GM12878 (cell line): Measurements from ENCODE around the gene SAFB. TPM values are rescaled to one million over a fixed set of nuclear protein-coding genes. Genes with fewer than 3 reads are reported as not detected.

Experiments
- ATAC-seq: fragments of 200-7000 bp; cut with Tn5 transposase; 3 replicates; pipeline ENCODE4 v1.9.1; 2020; ENCODE audit warnings: mild to moderate bottlenecking, moderate library complexity
- BruUV-seq: library from RNA; stranded (reverse); fragments of 400-500 nt; replicated peaks from 2 replicates; lab custom pipeline; 2021; lab: Mats Ljungman, UMichigan
- CTCF ChIA-PET: fragments of 300-600 bp; sonication (Branson Sonifier 250); formaldehyde crosslinking; extraction: SDS; loops from one replicate; lab custom pipeline; 2021; ENCODE audit warnings: inconsistent platforms; lab: Yijun Ruan, JAX
- POLR2A ChIA-PET: fragments of 350-600 bp; formaldehyde crosslinking; extraction: SDS; loops from one replicate; lab custom pipeline; 2021; ENCODE audit warnings: inconsistent platforms; lab: Charles Lee
- RAD21 ChIA-PET: fragments of 300-600 bp; sonication (Branson Sonifier 250); formaldehyde crosslinking; loops from one replicate; lab custom pipeline; 2023; ENCODE audit warnings: antibody characterized with exemption; ENCODE audit not compliant: unreplicated experiment; lab: Charles Lee
- SMC1A ChIA-PET: fragments of 300-600 bp; sonication (Branson Sonifier 250); formaldehyde crosslinking; loops from one replicate; lab custom pipeline; 2023; ENCODE audit not compliant: unreplicated experiment, uncharacterized antibody; lab: Charles Lee
- DNase-seq: peaks from one replicate; pipeline ENCODE4 v3.0.0-alpha.2; 2011; ENCODE audit warnings: low read depth, low spot score
- FAIRE-seq: peaks from 3 replicates; lab custom pipeline; 2011; peaks lifted over from hg19 to GRCh38; lab: Jason Lieb, UNC
- H2AFZ ChIP-seq: 2 replicates; pipeline ENCODE4 v1.6.0; 2011; ENCODE audit warnings: low read depth, low read length, control low read depth; ENCODE audit not compliant: control insufficient read depth
- H3K27ac ChIP-seq: 2 replicates; pipeline ENCODE4 v1.5.1; 2011; ENCODE audit warnings: control low read depth; ENCODE audit not compliant: control insufficient read depth, insufficient read depth
- H3K27me3 ChIP-seq, 2 experiments: replicated peaks in 1 of 2; 2 replicates each; pipeline versions ENCODE4 v1.6.0 to v1.6.1; 2011; ENCODE audit warnings: low read length in 1 of 2; ENCODE audit not compliant: control insufficient read depth in 2 of 2, insufficient read depth in 2 of 2
- H3K36me3 ChIP-seq, 2 experiments: 2 replicates each; pipeline ENCODE4 v1.5.1; 2011; ENCODE audit warnings: low read length in 1 of 2; ENCODE audit not compliant: control insufficient read depth in 2 of 2, insufficient read depth in 2 of 2
- H3K4me1 ChIP-seq: 2 replicates; pipeline ENCODE4 v1.6.1; 2011; ENCODE audit warnings: mild to moderate bottlenecking, low read length, moderate library complexity, mixed read lengths; ENCODE audit not compliant: control insufficient read depth, insufficient read depth
- H3K4me2 ChIP-seq: 2 replicates; pipeline ENCODE4 v1.6.0; 2011; ENCODE audit warnings: control low read depth; ENCODE audit not compliant: control insufficient read depth, insufficient read depth
- H3K4me3 ChIP-seq: fragments of 200-600 bp; sonication (generic); 2 replicates; pipeline ENCODE4 v1.5.1; 2016
- H3K79me2 ChIP-seq: 2 replicates; pipeline ENCODE4 v1.6.0; 2011; ENCODE audit warnings: low read length; ENCODE audit not compliant: control insufficient read depth, insufficient read depth
- H3K9ac ChIP-seq: 2 replicates; pipeline ENCODE4 v1.8.0; 2011; ENCODE audit warnings: low read length, control low read depth, mixed read lengths; ENCODE audit not compliant: control insufficient read depth, insufficient read depth
- H3K9me3 ChIP-seq: replicated peaks from 3 replicates; pipeline ENCODE4 v1.5.1; 2011; ENCODE audit warnings: mild to moderate bottlenecking, low read length; ENCODE audit not compliant: control insufficient read depth, insufficient read depth
- H4K20me1 ChIP-seq: 2 replicates; pipeline ENCODE4 v1.6.0; 2011; ENCODE audit not compliant: control insufficient read depth, insufficient read depth
- E4F1 ChIP-seq: fragments of 450-650 bp; IDR thresholded peaks from 2 replicates; pipeline ENCODE4 v1.6.1; 2018; ENCODE audit warnings: borderline replicate concordance, mild to moderate bottlenecking; ENCODE audit not compliant: partially characterized antibody
- HDGF ChIP-seq: fragments of 450-650 bp; IDR thresholded peaks from 2 replicates; pipeline ENCODE4 v1.6.1; 2016; ENCODE audit warnings: antibody characterized with exemption
- KDM1A ChIP-seq: fragments of 200-600 bp; sonication (generic); IDR thresholded peaks from 2 replicates; pipeline ENCODE4 v1.6.1; 2016; ENCODE audit warnings: borderline replicate concordance
- MTA3 ChIP-seq: IDR thresholded peaks from 2 replicates; pipeline ENCODE4 v1.6.1; 2012; ENCODE audit warnings: low read length, inconsistent platforms, borderline replicate concordance
- PAX8 ChIP-seq: fragments of 450-650 bp; IDR thresholded peaks from 2 replicates; pipeline ENCODE4 v1.6.1; 2017; ENCODE audit warnings: mild to moderate bottlenecking, moderate library complexity
- SUPT20H ChIP-seq: IDR thresholded peaks from 2 replicates; pipeline ENCODE4 v1.6.1; 2011; ENCODE audit warnings: low read depth, mild to moderate bottlenecking, low read length, moderate library complexity, borderline replicate concordance; ENCODE audit not compliant: control insufficient read depth
- TCF12 ChIP-seq: IDR thresholded peaks from 2 replicates; pipeline ENCODE4 v1.6.1; 2011; ENCODE audit warnings: low read depth, mild to moderate bottlenecking, low read length
- WGBS: methylation state at CpG from one replicate; pipeline ENCODE4 v1.1.6; 2016; ENCODE audit warnings: low lambda C conversion rate; ENCODE audit not compliant: insufficient replicate concordance, insufficient coverage; ENCODE audit errors: missing lambda C conversion rate; 5-methylcytosine and 5-hydroxymethylcytosine counted together
- in situ Hi-C: fragments of 300-500 bp; cut with MboI; formaldehyde crosslinking; loops from 9 replicates; pipeline ENCODE4 v1.14.3; 2018; ENCODE audit warnings: mixed read lengths
- intact Hi-C: fragments of 100-400 bp; cut with micrococcal nuclease; formaldehyde crosslinking; loops from one replicate; pipeline ENCODE4 v1.14.2; 2022; ENCODE audit not compliant: unreplicated experiment
- polyA plus RNA-seq, 11 experiments: library from polyadenylated mRNA; depleted of rRNA in 4 of 11; unstranded in 6 of 11; stranded (reverse) in 5 of 11; fragments of >200 nt; fragmentation: Nextera tagmentation in 4 of 11; fragmentation: Illumina TruSeq in 1 of 11; extraction: Ambion mirVana in 4 of 11; extraction: Trizol in 1 of 11; gene quantifications; 1 replicate in 1 of 11; 2 replicates in 10 of 11; pipeline versions ENCODE4 v1.2.1 to v1.2.3, GENCODE V29; 2011 to 2016; ENCODE audit warnings: inconsistent platforms in 2 of 11, missing spikeins in 2 of 11, low read depth in 1 of 11
- total RNA-seq, 4 experiments: library from RNA; depleted of rRNA in 3 of 4; stranded (reverse); fragments of >200 nt in 3 of 4; fragmentation: Illumina TruSeq in 1 of 4; extraction: Trizol in 1 of 4; gene quantifications; 2 replicates each; pipeline versions ENCODE4 v1.2.1 to v1.2.3, GENCODE V29; 2013 to 2021
- TF ChIP-seq, protein P1 (sequence below): IDR thresholded peaks from 2 replicates; pipeline ENCODE4 v1.6.1; 2011; ENCODE audit warnings: borderline replicate concordance, low read depth, mild to moderate bottlenecking, moderate library complexity, low read length; ENCODE audit not compliant: insufficient read depth, poor library complexity, severe bottlenecking
- TF ChIP-seq, protein P2 (sequence below): IDR thresholded peaks from 2 replicates; pipeline ENCODE4 v1.6.1; 2012; ENCODE audit warnings: low read depth, low read length, improper control_type of control experiment
- TF ChIP-seq, protein P3 (sequence below): IDR thresholded peaks from 2 replicates; pipeline ENCODE4 v1.6.1; 2011; ENCODE audit warnings: low read depth, mild to moderate bottlenecking, low read length, moderate library complexity, borderline replicate concordance; ENCODE audit errors: extremely low read depth
- TF ChIP-seq, protein P4 (sequence below): IDR thresholded peaks from 2 replicates; pipeline ENCODE4 v1.6.1; 2011; ENCODE audit warnings: borderline replicate concordance, low read depth, mild to moderate bottlenecking, moderate library complexity, mixed read lengths, low read length; ENCODE audit not compliant: insufficient read depth; ENCODE audit errors: extremely low read length

The SAFB gene
- total and polyA plus RNA-seq, 10 of the 15 experiments (the other 5 are each of a cell fraction or from before 2014, with no cell fraction given): 1.6 to 131 (median 61.2) TPM

GRCh38 chr19:5588906-5589676 lies 33.8 kb upstream of the SAFB start:
- SMC1A ChIA-PET: no interaction called here
- H3K9me3 ChIP-seq: no peaks in the 10 kb centered on the region
- H3K27me3 ChIP-seq: no peaks in the 10 kb centered on the region
- no peak overlapping the region for H3K27ac ChIP-seq
- CTCF ChIA-PET: interaction anchor here (1.1 kb wide), 1 partner anchor 10 kb away, joined by 3 read pairs; no protein-coding TSS in a partner anchor
- no peak overlapping the region for H3K4me3 ChIP-seq
- in situ Hi-C loops: no loop called here
- H3K36me3 ChIP-seq: peaks cover 24 to 55% of the 10 kb centered on the region in 2 experiments
- ATAC-seq (no peak), FAIRE-seq (no peak), DNase-seq (no peak)
- 96% methylated on average over 28 of the region's 30 CpGs for WGBS
- H3K9ac ChIP-seq: no peak overlapping the region
- BruUV-seq: no TSS peak
- TF ChIP-seq PAX8 (no peak), HDGF (no peak), KDM1A (no peak), MTA3 (no peak), TCF12 (no peak), E4F1 (no peak), SUPT20H (no peak)
- TF ChIP-seq, protein P1, sequence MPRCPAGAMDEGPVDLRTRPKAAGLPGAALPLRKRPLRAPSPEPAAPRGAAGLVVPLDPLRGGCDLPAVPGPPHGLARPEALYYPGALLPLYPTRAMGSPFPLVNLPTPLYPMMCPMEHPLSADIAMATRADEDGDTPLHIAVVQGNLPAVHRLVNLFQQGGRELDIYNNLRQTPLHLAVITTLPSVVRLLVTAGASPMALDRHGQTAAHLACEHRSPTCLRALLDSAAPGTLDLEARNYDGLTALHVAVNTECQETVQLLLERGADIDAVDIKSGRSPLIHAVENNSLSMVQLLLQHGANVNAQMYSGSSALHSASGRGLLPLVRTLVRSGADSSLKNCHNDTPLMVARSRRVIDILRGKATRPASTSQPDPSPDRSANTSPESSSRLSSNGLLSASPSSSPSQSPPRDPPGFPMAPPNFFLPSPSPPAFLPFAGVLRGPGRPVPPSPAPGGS: no peak
- TF ChIP-seq, protein P2, sequence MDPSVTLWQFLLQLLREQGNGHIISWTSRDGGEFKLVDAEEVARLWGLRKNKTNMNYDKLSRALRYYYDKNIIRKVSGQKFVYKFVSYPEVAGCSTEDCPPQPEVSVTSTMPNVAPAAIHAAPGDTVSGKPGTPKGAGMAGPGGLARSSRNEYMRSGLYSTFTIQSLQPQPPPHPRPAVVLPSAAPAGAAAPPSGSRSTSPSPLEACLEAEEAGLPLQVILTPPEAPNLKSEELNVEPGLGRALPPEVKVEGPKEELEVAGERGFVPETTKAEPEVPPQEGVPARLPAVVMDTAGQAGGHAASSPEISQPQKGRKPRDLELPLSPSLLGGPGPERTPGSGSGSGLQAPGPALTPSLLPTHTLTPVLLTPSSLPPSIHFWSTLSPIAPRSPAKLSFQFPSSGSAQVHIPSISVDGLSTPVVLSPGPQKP: no peak
- TF ChIP-seq, protein P3, sequence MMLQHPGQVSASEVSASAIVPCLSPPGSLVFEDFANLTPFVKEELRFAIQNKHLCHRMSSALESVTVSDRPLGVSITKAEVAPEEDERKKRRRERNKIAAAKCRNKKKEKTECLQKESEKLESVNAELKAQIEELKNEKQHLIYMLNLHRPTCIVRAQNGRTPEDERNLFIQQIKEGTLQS: no peak
- TF ChIP-seq, protein P4, sequence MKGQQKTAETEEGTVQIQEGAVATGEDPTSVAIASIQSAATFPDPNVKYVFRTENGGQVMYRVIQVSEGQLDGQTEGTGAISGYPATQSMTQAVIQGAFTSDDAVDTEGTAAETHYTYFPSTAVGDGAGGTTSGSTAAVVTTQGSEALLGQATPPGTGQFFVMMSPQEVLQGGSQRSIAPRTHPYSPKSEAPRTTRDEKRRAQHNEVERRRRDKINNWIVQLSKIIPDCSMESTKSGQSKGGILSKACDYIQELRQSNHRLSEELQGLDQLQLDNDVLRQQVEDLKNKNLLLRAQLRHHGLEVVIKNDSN: no peak
- peaks cover 3% of the 10 kb centered on the region; the same call in 1 of the 2 replicates for H4K20me1 ChIP-seq
- POLR2A ChIA-PET: no interaction called here
- intact Hi-C loops: no loop called here
- no peak overlapping the region for H3K4me2 ChIP-seq
- no peak overlapping the region for H2AFZ ChIP-seq
- RAD21 ChIA-PET: no interaction called here
- H3K79me2 ChIP-seq: no peaks in the 10 kb centered on the region
- peaks cover 5% of the 10 kb centered on the region for H3K4me1 ChIP-seq
